KBM-7 (cell line): ENCODE measurements around the gene SPAG16.
A peak's percentile ranks its signal among the peaks of the same experiment; 100 is the strongest.

Source experiments
- DNase-seq: peaks from one replicate; pipeline ENCODE4 v3.0.0-alpha.2; 2015
- in situ Hi-C: fragments of 300-500 bp; cut with MboI; formaldehyde crosslinking; loops from 2 replicates; pipeline ENCODE4 v1.14.3; 2020; ENCODE audit warnings: low sequenced_read_pairs, low pct_unique_long_range_greater_than_20kb, mixed read lengths

SPAG16 gene

GRCh38 chr2:213490087-213490486 lies 205.8 kb downstream of the SPAG16 start:
- peak; percentile 5 for DNase-seq
- in situ Hi-C loops: no loop called here

- in situ Hi-C loops: no loop called here
- no peak for DNase-seq
These were observed 207.1 kb downstream of the SPAG16 start for GRCh38 chr2:213491376-213491775.

GRCh38 chr2:213496226-213496625 lies 212.0 kb downstream of the SPAG16 start:
- in situ Hi-C loops: no loop called here
- DNase-seq: no peak

GRCh38 chr2:213500881-213501280 lies 216.6 kb downstream of the SPAG16 start:
- DNase-seq: no peak
- in situ Hi-C loops: no loop called here

GRCh38 chr2:213524164-213524563 lies 239.9 kb downstream of the SPAG16 start:
- no peak for DNase-seq

GRCh38 chr2:213537579-213537978 lies 253.3 kb downstream of the SPAG16 start:
- in situ Hi-C loops: no loop called here
- DNase-seq: no peak

More at GRCh38 chr2:213524164-213524563, 239.9 kb downstream of the SPAG16 start:
- in situ Hi-C loops: no loop called here

- DNase-seq: no peak
- in situ Hi-C loops: no loop called here
These were observed 260.7 kb downstream of the SPAG16 start for GRCh38 chr2:213544940-213545339.

GRCh38 chr2:213545481-213545880 lies 261.2 kb downstream of the SPAG16 start:
- peak; percentile 31 for DNase-seq
- in situ Hi-C loops: no loop called here

GRCh38 chr2:213545964-213546475 lies 261.8 kb downstream of the SPAG16 start:
- peak; percentile 16 for DNase-seq
- in situ Hi-C loops: no loop called here

GRCh38 chr2:213551526-213551925 lies 267.3 kb downstream of the SPAG16 start:
- in situ Hi-C loops: no loop called here

GRCh38 chr2:213559053-213559452 lies 274.8 kb downstream of the SPAG16 start:
- in situ Hi-C loops: no loop called here
- no peak for DNase-seq

More at GRCh38 chr2:213551526-213551925, 267.3 kb downstream of the SPAG16 start:
- DNase-seq: no peak

GRCh38 chr2:213561759-213562158 lies 277.5 kb downstream of the SPAG16 start:
- in situ Hi-C loops: no loop called here
- DNase-seq: no peak

GRCh38 chr2:213562539-213563180 lies 278.4 kb downstream of the SPAG16 start:
- in situ Hi-C loops: no loop called here
- no peak for DNase-seq

GRCh38 chr2:213566846-213567245 lies 282.6 kb downstream of the SPAG16 start:
- in situ Hi-C loops: no loop called here

GRCh38 chr2:213609570-213610170 lies 325.4 kb downstream of the SPAG16 start:
- in situ Hi-C loops: no loop called here
- no peak for DNase-seq

More at GRCh38 chr2:213566846-213567245, 282.6 kb downstream of the SPAG16 start:
- DNase-seq: no peak

GRCh38 chr2:213627054-213627710 lies 342.9 kb downstream of the SPAG16 start:
- in situ Hi-C loops: no loop called here
- DNase-seq: no peak

GRCh38 chr2:213627835-213628460 lies 343.7 kb downstream of the SPAG16 start:
- in situ Hi-C loops: no loop called here
- no peak for DNase-seq

- in situ Hi-C loops: no loop called here
- DNase-seq: no peak
These were observed 356.6 kb downstream of the SPAG16 start for GRCh38 chr2:213640738-213641425.

GRCh38 chr2:213644926-213645325 lies 360.7 kb downstream of the SPAG16 start:
- in situ Hi-C loops: no loop called here
- no peak for DNase-seq
